Peyer's patch (tissue), 4 donors: Measurements from ENCODE around the gene SEZ6.

Experiments
- CTCF ChIP-seq, 6 experiments: fragments of 450-650 bp in 4 of 6; fragments of 200-600 bp in 2 of 6; sonication (generic) in 1 of 6; IDR thresholded peaks; one replicate each; pipeline ENCODE4 v1.5.1; 2017 to 2019; ENCODE audit warnings: antibody characterized with exemption in 6 of 6, mild to moderate bottlenecking in 3 of 6, moderate library complexity in 1 of 6
- POLR2A ChIP-seq, 2 donors: fragments of 450-650 bp; IDR thresholded peaks; one replicate each; pipeline ENCODE4 v1.5.1; 2017; ENCODE audit warnings: antibody characterized with exemption in 2 of 2, mild to moderate bottlenecking in 2 of 2, moderate library complexity in 2 of 2

GRCh38 chr17:28955408-28955807 is 50.4 kb downstream of the SEZ6 start:
- no peak for TF ChIP-seq CTCF (IDR thresholded peaks at IDR 0.05)
- no peak for TF ChIP-seq POLR2A (IDR thresholded peaks at IDR 0.05)
